Tibial nerve (tissue), 4 donors: ENCODE data around the gene INPPL1.
"Not testable (repeated sequence)": the region's sequence is repeated elsewhere in the genome, so short reads cannot be mapped to it uniquely, and the experiment has no call there.

Experiments used
- CTCF ChIP-seq, 5 experiments: fragments of 200-600 bp in 3 of 5; fragments of 450-650 bp in 2 of 5; sonication (generic) in 3 of 5; IDR thresholded peaks; one replicate each; pipeline ENCODE4 v1.5.1; 2016 to 2019; ENCODE audit warnings: antibody characterized with exemption in 5 of 5, mild to moderate bottlenecking in 3 of 5, moderate library complexity in 2 of 5
- EP300 ChIP-seq, 2 donors: sonication (generic); formaldehyde crosslinking; IDR thresholded peaks; one replicate each; pipeline ENCODE4 v1.6.1; 2017; ENCODE audit warnings: antibody characterized with exemption in 2 of 2, mild to moderate bottlenecking in 1 of 2
- POLR2A ChIP-seq, 2 donors: fragments of 450-650 bp; IDR thresholded peaks; one replicate each; pipeline ENCODE4 v1.6.1; 2017; ENCODE audit warnings: antibody characterized with exemption in 2 of 2, mild to moderate bottlenecking in 2 of 2, moderate library complexity in 2 of 2

- TF ChIP-seq POLR2A, CTCF, EP300 (IDR thresholded peaks at IDR 0.05): not testable (repeated sequence)
Observed at GRCh38 chr11:72180892-72181552, 43.5 kb upstream of the INPPL1 start.
